Renal cortex interstitium (tissue), 11 donors: ENCODE data around the gene RASAL2. TPM values are rescaled to one million over a fixed set of nuclear protein-coding genes. Genes with fewer than 3 reads are reported as not detected.
"Not testable (repeated sequence)": the region's sequence is repeated elsewhere in the genome, so short reads cannot be mapped to it uniquely, and the experiment has no call there.

Experiments used
- DNase-seq, 11 donors: peaks; one replicate each; pipeline ENCODE4 v3.0.0-alpha.2; 2013; ENCODE audit warnings: low read depth in 9 of 11, low spot score in 4 of 11; ENCODE audit errors: extremely low read depth in 1 of 11
- polyA plus RNA-seq, 3 donors: library from polyadenylated mRNA; unstranded; fragments of 120-200 nt; gene quantifications; one replicate each; pipeline ENCODE4 v1.2.1, GENCODE V29; 2013; ENCODE audit not compliant: insufficient read length in 3 of 3

RASAL2 gene
- polyA plus RNA-seq, 3 donors, result 18.7 to 23.2 (median 19.6) TPM

GRCh38 chr1:178390280-178390679 lies 296.4 kb downstream of the RASAL2 start:
- DNase-seq, result not testable (repeated sequence)

GRCh38 chr1:178393370-178393769 lies 299.5 kb downstream of the RASAL2 start:
- no peak for DNase-seq

- no peak for DNase-seq
These were observed 302.9 kb downstream of the RASAL2 start for GRCh38 chr1:178396789-178397188.

- DNase-seq, result no peak
These were observed 303.8 kb downstream of the RASAL2 start for GRCh38 chr1:178397678-178398077.

DNA sequence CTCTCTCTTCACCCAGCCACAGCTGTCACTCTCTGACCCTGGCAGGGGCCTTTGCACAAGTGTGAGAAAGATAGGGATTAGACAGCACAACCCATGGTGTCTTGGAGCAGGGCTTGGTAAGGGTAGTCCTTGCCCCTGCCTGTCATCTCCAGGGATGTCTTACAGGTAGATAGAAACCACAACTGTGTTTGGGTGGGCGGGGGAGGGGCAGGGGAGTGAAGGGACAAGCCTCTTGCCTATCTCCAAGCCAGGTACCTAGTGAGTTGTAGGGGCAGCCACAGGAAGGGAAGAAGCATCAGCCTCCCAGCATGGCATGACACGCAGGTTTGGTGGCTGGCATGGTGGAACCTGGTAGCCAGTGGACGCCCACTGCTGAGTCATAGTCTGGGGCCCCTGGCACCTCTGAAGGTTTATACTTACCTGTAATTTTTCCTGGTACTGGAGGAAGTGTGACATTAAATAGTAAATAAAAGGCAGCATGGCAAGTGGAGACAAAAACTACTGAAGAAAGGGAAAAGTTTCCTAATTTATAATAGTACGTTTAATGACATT lies 305.3 kb downstream of the RASAL2 start:
- DNase-seq, result no peak

DNA sequence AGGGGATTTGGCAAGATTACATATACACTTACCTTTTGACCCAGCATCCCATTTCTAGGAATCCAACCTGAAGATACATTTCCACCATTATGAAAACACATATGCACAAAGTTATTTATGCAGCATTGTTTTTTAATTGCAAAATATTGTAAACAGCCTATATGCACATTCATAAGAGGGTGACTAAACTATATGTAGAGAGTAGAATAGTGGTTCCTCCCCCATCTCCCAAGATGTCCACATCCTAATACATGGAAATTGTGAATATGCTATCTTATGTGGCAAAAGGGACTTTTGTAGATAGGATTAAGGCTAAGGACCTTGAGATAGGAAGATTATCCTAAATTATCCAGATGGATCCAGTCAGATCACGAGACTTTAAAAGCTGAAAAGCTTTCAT lies 311.2 kb downstream of the RASAL2 start:
- no peak for DNase-seq

DNA sequence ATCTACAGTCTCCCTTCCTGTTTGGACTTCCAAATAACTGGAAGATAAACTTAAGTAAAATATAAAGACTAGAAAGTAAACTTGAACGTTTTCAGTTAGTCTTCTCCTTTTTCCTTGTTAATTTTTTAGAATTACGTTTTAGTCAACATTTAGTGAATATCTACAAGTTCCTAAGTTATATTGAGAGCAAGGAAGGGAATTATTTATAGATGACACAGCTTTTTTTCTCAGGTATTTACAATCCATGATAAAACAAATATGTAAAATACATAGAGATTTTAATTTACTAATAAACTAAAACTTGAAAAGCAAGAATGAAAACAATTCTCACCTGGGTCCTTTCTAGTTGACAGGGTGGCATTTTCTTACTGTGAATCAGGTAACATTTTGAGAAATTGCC lies 313.3 kb downstream of the RASAL2 start:
- no peak for DNase-seq

DNA sequence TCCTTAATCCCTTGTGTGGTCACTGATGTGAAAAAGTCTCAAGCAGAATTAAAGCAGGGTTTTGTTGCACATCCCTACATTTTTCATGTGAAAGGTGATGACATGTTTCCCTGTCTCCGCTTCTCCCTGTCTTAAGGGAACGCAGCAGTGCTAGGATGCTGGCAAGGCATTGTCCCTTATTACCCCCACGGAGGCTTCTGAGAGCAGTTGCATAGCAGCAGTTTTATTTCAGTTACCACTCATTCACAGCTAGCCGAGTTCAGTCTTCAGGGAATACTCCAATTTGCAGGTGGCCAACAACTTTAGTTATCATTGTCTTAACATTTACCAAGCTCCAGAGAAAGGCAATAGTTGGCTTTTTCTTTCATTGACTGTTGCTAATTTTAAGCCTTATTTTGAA lies 313.8 kb downstream of the RASAL2 start:
- DNase-seq, result no peak

DNA sequence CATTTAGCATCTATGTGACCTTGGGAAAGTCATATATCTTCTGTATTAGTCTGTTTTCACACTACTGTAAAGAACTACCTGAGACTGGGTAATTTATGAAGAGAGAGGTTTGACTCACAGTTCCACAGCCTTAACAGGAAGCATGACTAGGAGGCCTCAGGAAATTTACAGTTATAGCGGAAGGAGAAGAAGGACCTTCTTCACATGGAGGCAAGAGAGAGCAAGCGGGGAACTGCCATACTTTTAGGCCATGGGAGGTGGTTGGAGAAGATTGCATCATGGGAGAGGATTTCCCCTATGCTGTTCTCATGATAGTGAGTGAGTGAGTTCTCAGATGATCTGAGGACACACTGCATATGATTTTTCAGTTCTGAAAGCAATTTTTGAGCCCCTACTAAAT lies 315.0 kb downstream of the RASAL2 start:
- no peak for DNase-seq

DNA sequence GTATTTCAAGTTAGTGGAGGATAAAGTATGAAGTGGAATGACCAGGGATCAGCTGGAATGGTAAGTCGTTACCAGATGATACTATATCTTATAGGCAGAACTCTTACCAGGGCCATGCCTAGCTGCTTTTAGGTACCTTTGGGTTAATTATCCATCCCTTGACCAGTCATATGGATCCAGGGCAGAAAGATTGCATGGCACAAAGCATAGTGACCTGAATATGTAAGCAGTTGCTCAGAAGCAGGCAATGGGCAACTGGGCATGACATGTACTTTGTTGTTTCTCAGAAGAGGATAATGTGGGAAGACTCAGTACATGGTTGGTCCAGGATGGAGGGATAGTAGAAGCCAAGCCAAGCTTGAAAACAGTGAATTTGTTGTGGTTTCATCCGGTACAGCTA lies 315.6 kb downstream of the RASAL2 start:
- no peak for DNase-seq

GRCh38 chr1:178411756-178412399 lies 318.0 kb downstream of the RASAL2 start:
- no peak for DNase-seq

DNA sequence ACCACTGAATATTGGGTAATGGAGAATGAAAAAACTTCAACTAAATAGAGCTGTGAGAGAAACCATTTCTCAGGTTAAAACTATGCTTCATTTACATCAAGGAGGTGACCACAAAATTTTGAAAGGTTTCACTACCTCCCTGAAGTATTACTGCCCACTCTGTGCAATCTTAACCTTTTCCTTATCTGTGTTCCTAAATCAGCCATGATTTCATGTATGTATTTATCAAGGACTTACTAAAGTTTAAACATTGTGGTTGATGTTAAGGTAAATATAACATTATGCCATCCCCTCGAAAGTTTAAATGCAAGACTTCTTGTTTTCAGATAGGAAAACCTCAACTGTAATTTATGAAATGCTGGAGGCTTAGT lies 318.5 kb downstream of the RASAL2 start:
- no peak for DNase-seq

DNA sequence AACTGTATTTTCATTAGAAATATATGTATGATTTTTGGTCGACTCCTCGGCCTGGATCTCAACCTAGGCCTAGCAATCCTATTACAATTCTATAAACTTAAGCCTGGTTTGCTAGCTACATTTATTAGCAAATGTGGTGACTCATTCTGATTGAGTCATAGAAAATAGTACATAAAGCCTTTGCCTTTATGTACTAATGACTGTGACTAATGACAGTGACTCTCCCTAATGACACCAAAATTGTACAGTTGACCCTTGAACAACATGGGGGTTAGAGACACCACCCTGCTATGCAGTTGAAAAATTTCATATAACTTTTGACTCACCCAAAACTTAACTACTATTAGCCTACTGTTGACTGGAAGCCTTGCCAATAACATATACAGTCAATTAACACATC lies 324.0 kb downstream of the RASAL2 start:
- DNase-seq, result no peak

GRCh38 chr1:178418284-178418955 lies 324.5 kb downstream of the RASAL2 start:
- DNase-seq, result no peak

- DNase-seq, result no peak
These were observed 340.5 kb downstream of the RASAL2 start for GRCh38 chr1:178434360-178434759.

DNA sequence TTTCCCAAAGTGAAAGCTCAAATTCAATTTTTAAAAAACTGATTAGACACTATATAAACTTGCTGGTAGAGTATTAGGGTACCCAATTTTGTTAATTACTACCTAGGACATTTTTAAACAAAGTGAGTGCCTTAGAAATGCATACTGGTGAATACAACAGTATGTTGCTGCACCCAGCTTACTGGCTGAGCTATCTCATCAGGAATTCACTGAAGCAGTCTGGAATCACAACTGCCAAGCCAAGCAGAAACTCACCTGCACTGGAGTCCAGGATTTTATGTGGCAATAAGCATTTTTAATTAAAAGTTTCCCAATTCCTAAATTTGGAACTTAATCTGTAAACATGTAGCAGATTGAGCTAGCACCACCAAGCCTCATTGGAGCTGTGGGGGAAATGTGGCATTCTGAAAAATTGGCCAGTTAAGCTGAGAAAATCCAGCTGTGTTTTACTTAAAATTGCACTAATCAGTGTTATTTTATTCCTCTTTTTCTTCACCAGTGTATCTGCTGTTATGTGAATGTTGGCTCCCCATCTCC lies 341.1 kb downstream of the RASAL2 start:
- DNase-seq, result peak in 5 of 11 donors; percentile 5 to 13 (median 6)

DNA sequence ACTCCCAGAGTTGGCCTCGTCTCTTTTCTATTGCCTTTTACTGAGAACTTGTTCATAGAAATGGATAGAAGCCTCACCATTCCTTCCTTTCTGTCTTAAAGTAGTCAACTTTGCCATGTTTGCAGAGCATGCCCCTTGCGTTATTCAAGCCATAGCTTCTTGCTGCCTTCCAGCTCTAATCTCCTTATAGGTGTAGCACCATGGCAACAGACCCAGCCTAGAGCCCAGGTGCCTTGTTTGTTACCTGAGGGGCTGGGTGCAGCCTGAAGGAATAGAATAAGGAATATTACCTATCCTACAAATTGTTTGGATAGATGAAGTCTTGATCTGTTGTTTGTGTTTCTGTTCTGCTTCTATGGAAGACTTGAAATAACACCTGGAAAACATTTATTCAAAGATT lies 343.0 kb downstream of the RASAL2 start:
- no peak for DNase-seq

GRCh38 chr1:178438432-178438831 lies 344.5 kb downstream of the RASAL2 start:
- DNase-seq, result no peak

DNA sequence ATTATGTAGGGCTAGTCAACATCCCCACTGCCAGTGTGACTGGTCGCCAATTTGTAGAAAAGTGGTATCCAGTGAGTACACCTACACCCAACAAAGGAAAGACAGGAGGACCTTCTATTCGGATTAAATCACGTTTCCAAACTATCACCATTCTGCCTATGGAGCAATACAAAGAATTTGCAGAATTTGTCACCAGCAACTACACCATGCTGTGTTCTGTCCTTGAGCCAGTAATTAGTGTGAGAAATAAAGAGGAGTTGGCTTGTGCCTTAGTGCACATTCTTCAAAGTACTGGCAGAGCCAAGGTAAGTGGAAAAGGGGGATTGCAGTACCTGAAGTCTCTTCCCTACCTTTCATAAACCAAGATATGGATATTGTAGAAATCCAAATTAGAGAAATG lies 349.0 kb downstream of the RASAL2 start:
- DNase-seq, result no peak

DNA sequence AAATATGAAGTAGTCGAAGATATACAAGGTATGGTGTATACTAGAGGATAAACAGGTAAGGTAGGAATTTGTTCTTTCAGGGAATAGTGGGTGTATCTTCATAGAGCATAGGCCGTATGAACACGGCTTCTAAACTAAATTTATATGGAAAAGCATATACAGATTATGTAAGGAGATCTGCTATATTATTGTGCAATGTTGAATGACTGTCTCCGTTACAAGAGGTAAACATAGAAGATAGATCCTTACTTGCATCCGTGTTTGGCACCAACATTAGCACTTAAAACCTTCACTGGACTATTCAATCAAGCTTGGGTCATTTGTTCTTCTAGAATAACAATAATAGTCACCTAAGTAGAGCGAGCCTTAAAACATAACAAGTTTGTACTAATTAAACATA lies 357.0 kb downstream of the RASAL2 start:
- no peak for DNase-seq

- DNase-seq, result no peak
These were observed 357.6 kb downstream of the RASAL2 start for GRCh38 chr1:178451529-178451928.
